Muscle layer of colon (tissue), 2 donors: Measurements from ENCODE around the gene FBLN1.

Source experiments
- H3K27ac ChIP-seq: one replicate; pipeline ENCODE4 v1.7.0; 2013; ENCODE audit warnings: low read depth, mild to moderate bottlenecking, low read length, moderate library complexity
- H3K27me3 ChIP-seq, 2 donors: one replicate each; pipeline ENCODE4 v1.7.0; 2013; ENCODE audit warnings: low read length in 2 of 2, mild to moderate bottlenecking in 2 of 2; ENCODE audit not compliant: insufficient read depth in 2 of 2, control insufficient read depth in 1 of 2
- H3K36me3 ChIP-seq: one replicate; pipeline ENCODE4 v1.7.0; 2013; ENCODE audit warnings: mild to moderate bottlenecking, low read length; ENCODE audit not compliant: insufficient read depth
- H3K4me1 ChIP-seq: one replicate; pipeline ENCODE4 v1.7.0; 2013; ENCODE audit warnings: mild to moderate bottlenecking, low read length; ENCODE audit not compliant: insufficient read depth
- H3K4me3 ChIP-seq, 2 donors: one replicate each; pipeline ENCODE4 v1.7.0; 2013; ENCODE audit warnings: low read length in 2 of 2, low read depth in 1 of 2, mild to moderate bottlenecking in 1 of 2, moderate library complexity in 1 of 2
- H3K9ac ChIP-seq: one replicate; pipeline ENCODE4 v1.7.0; 2013; ENCODE audit warnings: low read length
- H3K9me3 ChIP-seq: one replicate; pipeline ENCODE4 v1.7.0; 2013; ENCODE audit warnings: mild to moderate bottlenecking, low read length
- donor health status: abdominal sarcoma.
- donor health status: Adenocarcinoma of cecum.

Gene FBLN1

GRCh38 chr22:45630436-45630835 is 127.8 kb downstream of the FBLN1 start:
- no peaks in the 10 kb centered on the region for H3K9me3 ChIP-seq
- H3K4me3 ChIP-seq, result no peak overlapping the region
- H3K27me3 ChIP-seq, result peaks cover 0 to 20% of the 10 kb centered on the region in 2 donors
- no peak overlapping the region for H3K27ac ChIP-seq
- H3K9ac ChIP-seq, result no peak overlapping the region
- no peaks in the 10 kb centered on the region for H3K4me1 ChIP-seq
- H3K36me3 ChIP-seq, result no peaks in the 10 kb centered on the region

DNA sequence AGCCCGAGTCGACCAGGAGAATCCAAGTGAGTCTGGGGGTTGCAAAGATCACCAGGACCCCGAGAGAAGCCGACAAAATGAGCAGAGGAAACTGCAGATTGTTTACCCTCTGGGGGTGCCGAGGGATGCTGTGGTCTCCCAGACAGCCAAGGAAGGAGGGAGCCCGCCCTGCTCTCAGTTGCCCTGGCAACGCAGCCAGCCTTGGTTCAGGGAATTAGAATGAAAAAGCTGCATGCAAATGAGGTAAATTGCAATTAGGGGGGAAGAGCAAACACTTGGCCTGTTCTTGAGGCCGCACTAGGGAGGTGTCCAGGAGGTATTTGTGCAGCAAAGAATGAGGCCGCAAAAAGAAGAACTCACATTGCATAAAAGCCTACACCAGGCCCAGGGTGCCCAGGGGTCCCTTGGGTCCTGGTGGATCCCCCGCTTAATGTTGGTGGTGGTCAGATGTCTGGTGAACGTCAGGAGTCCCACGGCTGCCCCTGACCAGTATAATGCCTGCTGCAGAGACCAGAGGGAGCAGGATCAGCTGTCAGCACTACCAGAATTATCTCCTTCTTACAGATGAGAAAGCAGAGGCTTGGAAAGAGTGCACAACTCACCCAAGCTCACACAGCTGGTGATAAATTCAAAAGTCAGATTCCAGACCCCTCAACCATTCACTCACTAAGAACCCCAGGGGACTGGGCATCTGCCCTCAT is 128.6 kb downstream of the FBLN1 start:
- no peaks in the 10 kb centered on the region for H3K4me1 ChIP-seq
- no peak overlapping the region for H3K4me3 ChIP-seq
- H3K27me3 ChIP-seq, result peaks cover 0 to 20% of the 10 kb centered on the region in 2 donors
- no peaks in the 10 kb centered on the region for H3K36me3 ChIP-seq
- H3K9ac ChIP-seq, result no peak overlapping the region
- H3K27ac ChIP-seq, result no peak overlapping the region
- H3K9me3 ChIP-seq, result no peaks in the 10 kb centered on the region

DNA sequence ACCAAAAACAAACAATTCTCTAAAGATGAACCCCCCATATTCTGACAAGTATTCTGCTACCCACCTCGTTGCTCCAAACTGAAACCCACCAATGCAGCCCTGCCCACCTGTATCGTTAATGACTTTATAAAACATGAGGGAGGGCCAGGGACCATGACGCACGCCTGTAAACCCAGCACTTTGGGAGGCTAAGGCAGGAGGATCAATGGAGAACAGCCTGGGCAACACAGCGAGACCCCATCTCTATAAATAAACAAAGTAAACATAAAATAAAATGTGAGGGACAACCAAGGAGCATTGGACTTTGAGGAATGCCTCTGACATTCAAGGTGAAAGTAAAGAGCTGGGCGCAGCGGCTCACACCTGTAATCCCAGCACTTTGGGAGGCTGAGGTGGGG is 129.2 kb downstream of the FBLN1 start:
- H3K27me3 ChIP-seq, result peaks cover 0 to 20% of the 10 kb centered on the region in 2 donors
- no peak overlapping the region for H3K4me3 ChIP-seq
- H3K9ac ChIP-seq, result no peak overlapping the region
- H3K4me1 ChIP-seq, result no peaks in the 10 kb centered on the region
- H3K9me3 ChIP-seq, result no peaks in the 10 kb centered on the region
- H3K36me3 ChIP-seq, result no peaks in the 10 kb centered on the region
- no peak overlapping the region for H3K27ac ChIP-seq

GRCh38 chr22:45632791-45633515 is 130.3 kb downstream of the FBLN1 start:
- H3K27ac ChIP-seq, result no peak overlapping the region
- no peaks in the 10 kb centered on the region for H3K4me1 ChIP-seq
- no peaks in the 10 kb centered on the region for H3K9me3 ChIP-seq
- H3K27me3 ChIP-seq, result peaks cover 0 to 13% of the 10 kb centered on the region in 2 donors
- H3K4me3 ChIP-seq, result no peak overlapping the region
- H3K36me3 ChIP-seq, result no peaks in the 10 kb centered on the region
- no peak overlapping the region for H3K9ac ChIP-seq

DNA sequence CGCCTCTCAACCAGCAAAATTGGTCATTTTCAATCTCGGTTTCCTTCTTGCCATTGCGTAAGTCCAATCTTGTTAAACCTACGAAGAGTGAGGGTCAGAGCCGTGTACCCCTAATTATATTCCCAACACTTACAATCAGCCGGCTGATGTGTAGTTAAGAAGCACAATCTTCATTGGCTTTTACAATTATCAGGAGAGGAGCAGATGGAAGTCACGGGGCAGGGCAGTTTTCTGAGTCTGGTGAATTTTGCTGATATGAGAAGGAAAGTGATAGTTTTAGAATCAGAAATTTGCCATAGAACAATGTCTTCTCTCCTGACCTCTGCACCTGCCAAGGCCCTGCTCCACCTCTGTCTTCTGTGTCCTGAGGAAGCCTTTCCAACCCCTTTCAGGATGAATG is 134.0 kb downstream of the FBLN1 start:
- Histone ChIP-seq H3K4me1 (no peaks in the 10 kb centered on the region), H3K27me3 (peaks cover 0 to 13% of the 10 kb centered on the region in 2 donors), H3K9me3 (no peaks in the 10 kb centered on the region), H3K36me3 (no peaks in the 10 kb centered on the region), H3K4me3 (no peak overlapping the region), H3K9ac (no peak overlapping the region), H3K27ac (no peak overlapping the region)

GRCh38 chr22:45638197-45638596 is 135.5 kb downstream of the FBLN1 start:
- Histone ChIP-seq H3K4me3 (no peak overlapping the region), H3K27me3 (peaks cover 0 to 6% of the 10 kb centered on the region in 2 donors)

DNA sequence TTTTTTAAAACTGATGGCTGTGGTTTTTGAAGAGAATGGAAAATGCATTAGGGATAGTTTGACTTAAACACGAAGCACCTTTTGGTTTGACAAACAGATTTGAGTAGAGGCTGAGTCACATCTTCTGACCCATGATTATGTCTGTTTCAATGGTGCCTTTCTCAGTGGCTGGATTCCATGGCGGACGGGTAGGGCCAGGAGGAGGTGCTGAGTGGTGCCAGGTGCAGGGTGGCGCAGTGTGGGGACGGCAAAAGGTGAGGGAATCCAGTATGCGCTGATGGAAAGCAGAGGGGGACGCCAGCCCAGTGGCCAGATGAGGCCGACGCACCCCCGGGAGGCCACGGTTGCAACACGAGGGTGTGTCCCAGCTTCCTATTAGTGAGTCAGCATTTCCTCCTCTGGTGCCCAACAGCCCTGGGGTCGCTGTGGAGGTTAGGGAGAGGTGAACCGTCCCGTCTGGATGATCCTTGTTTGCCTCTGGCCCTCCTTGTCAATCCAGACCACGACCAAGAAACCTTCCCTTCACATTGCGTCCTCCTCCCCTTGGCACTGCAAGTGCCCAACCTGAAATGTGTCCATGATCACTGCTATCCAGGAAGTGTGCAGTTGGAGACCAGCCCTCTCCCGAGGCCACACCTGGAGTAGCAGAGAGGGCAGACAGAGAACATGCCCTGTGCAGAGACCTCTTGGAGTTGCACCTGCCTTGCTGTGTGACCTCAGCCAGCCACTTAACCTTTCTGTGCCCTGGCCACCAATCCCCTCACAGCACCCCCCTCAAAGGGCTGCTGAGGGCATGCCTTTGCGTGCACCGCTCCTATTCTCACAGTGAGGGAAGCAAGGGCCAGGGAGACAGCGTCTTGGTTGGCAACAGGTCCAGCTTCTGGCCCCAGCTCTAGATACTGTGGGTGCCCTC is 136.4 kb downstream of the FBLN1 start:
- H3K27ac ChIP-seq, result no peak overlapping the region

More at GRCh38 chr22:45638197-45638596, 135.5 kb downstream of the FBLN1 start:
- Histone ChIP-seq H3K9ac (no peak overlapping the region), H3K36me3 (no peaks in the 10 kb centered on the region), H3K9me3 (no peaks in the 10 kb centered on the region), H3K4me1 (no peaks in the 10 kb centered on the region), H3K27ac (no peak overlapping the region)

DNA sequence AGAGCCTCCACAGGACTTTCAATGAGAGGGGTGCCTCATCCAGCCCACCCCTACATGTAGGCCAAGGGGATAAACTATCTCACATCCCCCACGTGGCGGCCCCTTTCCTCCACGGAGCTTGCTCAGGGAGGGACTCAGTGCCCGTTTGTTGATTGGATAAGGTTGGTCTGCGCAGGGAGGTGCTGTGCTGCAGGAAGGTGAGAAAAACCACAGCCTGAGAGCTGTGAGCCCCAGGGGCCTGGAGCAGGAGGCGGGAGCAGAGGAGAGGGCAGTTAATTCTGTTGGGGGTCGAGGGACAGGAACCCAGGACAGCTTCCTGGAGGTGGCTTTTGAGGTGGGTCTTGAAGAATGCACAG is 137.0 kb downstream of the FBLN1 start:
- Histone ChIP-seq H3K9me3 (no peaks in the 10 kb centered on the region), H3K4me3 (no peak overlapping the region), H3K36me3 (no peaks in the 10 kb centered on the region), H3K27me3 (no peaks in the 10 kb centered on the region), H3K9ac (no peak overlapping the region), H3K4me1 (no peaks in the 10 kb centered on the region), H3K27ac (no peak overlapping the region)

More for the DNA sequence above, 136.4 kb downstream of the FBLN1 start:
- H3K9me3 ChIP-seq, result no peaks in the 10 kb centered on the region
- H3K9ac ChIP-seq, result no peak overlapping the region
- H3K4me3 ChIP-seq, result no peak overlapping the region
- H3K27me3 ChIP-seq, result peaks cover 0 to 6% of the 10 kb centered on the region in 2 donors
- H3K4me1 ChIP-seq, result no peaks in the 10 kb centered on the region
- H3K36me3 ChIP-seq, result no peaks in the 10 kb centered on the region

DNA sequence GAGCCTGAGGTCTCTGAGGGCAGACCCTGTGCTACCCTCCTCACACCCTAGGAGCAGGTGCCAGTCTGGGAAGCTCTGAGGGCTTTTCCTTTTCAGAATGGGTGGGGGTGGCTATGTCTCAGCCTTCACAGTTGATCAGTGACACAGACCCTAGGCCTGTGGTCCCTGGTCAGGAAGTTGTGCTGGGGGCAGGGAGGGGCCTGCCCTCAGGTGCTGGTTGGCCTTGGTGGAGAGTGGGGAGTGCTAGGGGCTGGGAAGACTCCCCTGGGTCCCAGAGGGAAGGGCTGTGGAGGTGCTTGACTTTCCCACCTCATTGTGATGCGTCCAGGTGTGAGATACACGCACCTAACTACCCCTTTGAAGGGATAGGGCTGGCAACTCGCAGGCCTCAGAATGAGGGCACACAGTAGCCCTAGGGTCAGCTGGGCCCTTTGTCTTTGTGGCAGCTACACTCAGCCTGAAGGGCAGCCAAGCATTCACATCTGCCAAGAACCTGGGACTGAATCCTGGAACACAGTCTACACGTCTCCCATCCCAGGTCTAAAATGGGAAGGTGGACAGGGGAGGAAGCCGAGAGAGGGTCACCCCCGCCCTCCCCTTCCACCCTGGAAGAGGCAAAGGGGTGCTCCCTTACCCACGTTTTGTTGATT is 137.7 kb downstream of the FBLN1 start:
- Histone ChIP-seq H3K36me3 (no peaks in the 10 kb centered on the region), H3K4me1 (no peaks in the 10 kb centered on the region), H3K9ac (no peak overlapping the region), H3K9me3 (no peaks in the 10 kb centered on the region), H3K4me3 (no peak overlapping the region), H3K27me3 (peaks cover 0 to 5% of the 10 kb centered on the region in 2 donors), H3K27ac (no peak overlapping the region)

DNA sequence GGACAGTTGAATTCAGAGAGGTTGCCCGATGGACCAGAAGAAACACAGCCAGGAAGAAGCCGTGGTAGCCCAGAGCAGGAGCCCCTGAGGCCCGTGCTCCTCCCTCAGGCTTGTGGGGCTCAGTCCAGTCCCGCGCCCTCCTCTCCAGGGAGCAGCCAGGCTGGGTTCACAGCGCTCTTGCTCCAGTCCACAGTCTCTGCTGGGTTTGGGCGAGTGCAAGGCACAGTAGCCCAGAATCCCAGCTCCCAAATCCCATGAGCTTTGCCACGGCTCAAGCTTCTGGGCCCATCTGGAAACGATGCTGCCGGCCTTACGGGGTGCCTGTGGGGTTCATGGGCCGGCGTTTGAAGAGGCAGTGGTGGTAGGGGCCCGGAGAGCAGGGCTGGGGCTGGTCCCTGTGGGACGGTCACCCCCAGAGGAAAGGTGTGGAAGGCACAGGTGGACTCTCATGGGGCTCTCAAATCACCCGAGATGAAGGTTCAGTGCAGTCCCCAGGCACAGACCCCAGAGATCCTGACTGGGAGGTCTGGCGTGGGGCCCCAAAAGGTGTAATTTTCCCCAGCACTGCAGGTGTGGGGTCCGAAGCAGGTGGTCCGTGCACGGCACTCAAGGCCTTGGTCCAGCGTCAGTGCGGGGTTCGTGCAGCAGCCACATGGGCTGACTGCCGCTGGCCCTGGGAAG is 138.4 kb downstream of the FBLN1 start:
- Histone ChIP-seq H3K27ac (no peak overlapping the region), H3K9me3 (no peaks in the 10 kb centered on the region), H3K4me3 (no peak overlapping the region), H3K36me3 (no peaks in the 10 kb centered on the region), H3K4me1 (no peaks in the 10 kb centered on the region), H3K9ac (no peak overlapping the region), H3K27me3 (peaks cover 0 to 11% of the 10 kb centered on the region in 2 donors)
